HEK293T (cell line): ENCODE measurements around the gene STPG4.

Experiments used
- CTCF ChIA-PET: fragments of 350-600 bp; formaldehyde crosslinking; extraction: SDS; loops from one replicate; lab custom pipeline; 2021; ENCODE audit warnings: antibody characterized with exemption, inconsistent platforms; lab: Yijun Ruan, JAX
- POLR2A ChIA-PET: fragments of 350-600 bp; formaldehyde crosslinking; extraction: SDS; loops from one replicate; lab custom pipeline; 2020; ENCODE audit warnings: antibody characterized with exemption, inconsistent platforms; lab: Yijun Ruan, JAX
- DNase-seq: peaks from one replicate; pipeline ENCODE4 v3.0.0; 2012; ENCODE audit warnings: mixed read lengths; ENCODE audit errors: extremely low spot score
- ARNT ChIP-seq: fragments of 450-650 bp; IDR thresholded peaks from 2 replicates; pipeline ENCODE4 v1.6.1; 2017; ENCODE audit warnings: mild to moderate bottlenecking
- BHLHE40 ChIP-seq: fragments of 450-650 bp; IDR thresholded peaks from 2 replicates; pipeline ENCODE4 v1.6.1; 2016; ENCODE audit warnings: mild to moderate bottlenecking, moderate library complexity, borderline replicate concordance
- CTBP1 ChIP-seq: fragments of 450-650 bp; IDR thresholded peaks from 2 replicates; pipeline ENCODE4 v1.6.1; 2016; ENCODE audit warnings: borderline replicate concordance
- ELF4 ChIP-seq: fragments of 450-650 bp; IDR thresholded peaks from 2 replicates; pipeline ENCODE4 v1.6.1; 2017; ENCODE audit warnings: antibody characterized with exemption
- FOXA1 ChIP-seq: fragments of 450-650 bp; IDR thresholded peaks from 2 replicates; pipeline ENCODE4 v1.6.1; 2016; ENCODE audit warnings: mild to moderate bottlenecking
- FOXK2 ChIP-seq: fragments of 450-650 bp; IDR thresholded peaks from 2 replicates; pipeline ENCODE4 v1.6.1; 2016; ENCODE audit warnings: mild to moderate bottlenecking
- FOXM1 ChIP-seq: fragments of 450-650 bp; IDR thresholded peaks from 2 replicates; pipeline ENCODE4 v1.6.1; 2017; ENCODE audit warnings: mild to moderate bottlenecking, borderline replicate concordance
- HDGF ChIP-seq: fragments of 450-650 bp; IDR thresholded peaks from 2 replicates; pipeline ENCODE4 v1.6.1; 2017; ENCODE audit warnings: antibody characterized with exemption, borderline replicate concordance
- L3MBTL2 ChIP-seq: fragments of 450-650 bp; conservative IDR thresholded peaks from 2 replicates; pipeline ENCODE4 v1.6.1; 2016; ENCODE audit warnings: mild to moderate bottlenecking
- LEF1 ChIP-seq: fragments of 450-650 bp; IDR thresholded peaks from 2 replicates; pipeline ENCODE4 v1.6.1; 2017; ENCODE audit warnings: mild to moderate bottlenecking, borderline replicate concordance
- NFRKB ChIP-seq: fragments of 450-650 bp; IDR thresholded peaks from 2 replicates; pipeline ENCODE4 v1.6.1; 2016; ENCODE audit warnings: mild to moderate bottlenecking, moderate library complexity
- SP1 ChIP-seq: fragments of 450-650 bp; IDR thresholded peaks from 2 replicates; pipeline ENCODE4 v1.6.1; 2017
- SUZ12 ChIP-seq: fragments of 450-650 bp; IDR thresholded peaks from 2 replicates; pipeline ENCODE4 v1.6.1; 2016; ENCODE audit warnings: mild to moderate bottlenecking
- TARDBP ChIP-seq: fragments of 450-650 bp; IDR thresholded peaks from 2 replicates; pipeline ENCODE4 v1.6.1; 2016
- ZNF384 ChIP-seq: fragments of 450-650 bp; IDR thresholded peaks from 2 replicates; pipeline ENCODE4 v1.6.1; 2016
- TF ChIP-seq, protein P1 (sequence below): fragments of 450-650 bp; IDR thresholded peaks from 2 replicates; pipeline ENCODE4 v1.6.1; 2016

STPG4 gene

DNA sequence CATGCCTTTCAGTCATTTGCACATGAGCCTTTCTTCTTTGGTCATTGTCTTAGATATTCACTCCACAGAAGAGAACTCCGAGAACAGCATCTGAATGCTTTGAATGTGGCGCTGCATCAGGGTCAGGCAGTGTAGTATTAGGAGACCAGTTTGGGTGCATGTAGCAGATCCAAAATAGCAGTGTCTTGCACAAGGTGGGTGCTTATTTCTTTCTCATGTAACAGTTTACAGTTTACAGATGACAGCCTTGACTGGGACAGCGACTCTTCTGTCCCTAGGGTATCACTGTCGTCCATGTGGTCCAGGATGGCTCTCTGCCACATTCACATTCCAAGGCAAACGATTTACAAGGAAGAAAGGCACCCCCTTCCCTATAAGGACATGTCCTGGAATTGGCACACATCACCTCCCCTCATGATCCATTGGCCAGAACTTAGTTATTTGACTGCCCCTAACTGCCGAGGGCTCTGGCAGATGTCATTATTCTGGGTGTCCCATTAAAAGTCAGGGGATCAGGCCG is 101.0 kb downstream of the STPG4 start:
- POLR2A ChIA-PET = no interaction called here
- TF ChIP-seq L3MBTL2 = no peak
- no peak for TF ChIP-seq HDGF
- no peak for TF ChIP-seq TARDBP
- TF ChIP-seq, protein P1, sequence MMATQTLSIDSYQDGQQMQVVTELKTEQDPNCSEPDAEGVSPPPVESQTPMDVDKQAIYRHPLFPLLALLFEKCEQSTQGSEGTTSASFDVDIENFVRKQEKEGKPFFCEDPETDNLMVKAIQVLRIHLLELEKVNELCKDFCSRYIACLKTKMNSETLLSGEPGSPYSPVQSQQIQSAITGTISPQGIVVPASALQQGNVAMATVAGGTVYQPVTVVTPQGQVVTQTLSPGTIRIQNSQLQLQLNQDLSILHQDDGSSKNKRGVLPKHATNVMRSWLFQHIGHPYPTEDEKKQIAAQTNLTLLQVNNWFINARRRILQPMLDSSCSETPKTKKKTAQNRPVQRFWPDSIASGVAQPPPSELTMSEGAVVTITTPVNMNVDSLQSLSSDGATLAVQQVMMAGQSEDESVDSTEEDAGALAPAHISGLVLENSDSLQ = no peak
- no peak for TF ChIP-seq ARNT
- TF ChIP-seq BHLHE40 = no peak
- no peak for TF ChIP-seq SUZ12
- CTCF ChIA-PET = no interaction called here
- no peak for DNase-seq

DNA sequence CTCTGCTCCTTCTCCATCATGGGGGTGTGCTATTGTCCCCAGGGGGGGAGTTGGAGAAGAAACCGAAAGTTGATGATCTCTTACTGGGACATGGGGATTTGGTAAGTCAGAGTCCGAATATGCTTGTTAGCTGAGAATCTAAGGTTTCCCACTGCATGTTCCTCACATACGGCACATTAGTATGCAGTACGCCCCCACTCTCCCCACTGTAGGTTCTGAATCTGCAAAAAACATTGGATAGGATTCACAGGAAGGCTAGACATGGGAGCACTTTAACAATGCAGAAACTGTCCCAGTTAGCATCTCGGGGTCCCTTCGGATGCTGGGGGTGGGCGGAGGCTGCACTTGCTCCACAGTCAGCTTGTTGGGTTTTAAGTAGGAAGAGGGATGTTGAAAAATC is 102.3 kb downstream of the STPG4 start:
- DNase-seq = no peak
- ChIA-PET CTCF (interaction anchor here (0.7 kb wide), 1 partner anchor 8 kb away, joined by 4 read pairs; no protein-coding TSS in a partner anchor), POLR2A (no interaction called here)
- TF ChIP-seq ZNF384 = no peak
- no peak for TF ChIP-seq BHLHE40
- no peak for TF ChIP-seq NFRKB
- no peak for TF ChIP-seq ELF4
- TF ChIP-seq, protein P1 = no peak
- no peak for TF ChIP-seq L3MBTL2
- TF ChIP-seq ARNT = no peak
- no peak for TF ChIP-seq TARDBP
- TF ChIP-seq SUZ12 = no peak
- TF ChIP-seq LEF1 = no peak
- no peak for TF ChIP-seq HDGF
- no peak for TF ChIP-seq SP1
- no peak for TF ChIP-seq CTBP1
- no peak for TF ChIP-seq FOXK2
- no peak for TF ChIP-seq FOXA1

DNA sequence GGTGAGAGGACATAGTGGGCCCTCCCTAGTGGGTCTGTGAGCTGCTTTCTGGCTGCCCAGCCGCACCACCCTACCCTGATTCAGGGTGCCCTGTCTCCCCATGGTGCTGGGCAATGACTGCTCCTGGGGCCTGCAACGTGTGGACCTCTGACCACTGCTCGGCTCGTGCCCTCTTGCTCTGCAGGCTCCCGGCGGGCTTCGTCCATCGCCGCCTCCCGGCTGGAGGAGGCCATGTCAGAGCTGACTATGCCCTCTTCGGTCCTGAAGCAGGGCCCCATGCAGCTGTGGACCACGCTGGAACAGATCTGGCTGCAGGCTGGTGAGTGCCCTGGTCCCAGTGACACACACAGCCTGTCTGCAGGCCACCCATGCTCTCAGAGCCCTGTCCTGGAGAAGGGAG is 103.5 kb downstream of the STPG4 start:
- TF ChIP-seq CTBP1 (no peak), ZNF384 (no peak), FOXK2 (no peak), ARNT (no peak), SUZ12 (no peak), FOXM1 (no peak), ELF4 (no peak), SP1 (no peak), NFRKB (no peak), L3MBTL2 (no peak)
- ChIA-PET POLR2A (no interaction called here), CTCF (no interaction called here)
- DNase-seq = no peak

DNA sequence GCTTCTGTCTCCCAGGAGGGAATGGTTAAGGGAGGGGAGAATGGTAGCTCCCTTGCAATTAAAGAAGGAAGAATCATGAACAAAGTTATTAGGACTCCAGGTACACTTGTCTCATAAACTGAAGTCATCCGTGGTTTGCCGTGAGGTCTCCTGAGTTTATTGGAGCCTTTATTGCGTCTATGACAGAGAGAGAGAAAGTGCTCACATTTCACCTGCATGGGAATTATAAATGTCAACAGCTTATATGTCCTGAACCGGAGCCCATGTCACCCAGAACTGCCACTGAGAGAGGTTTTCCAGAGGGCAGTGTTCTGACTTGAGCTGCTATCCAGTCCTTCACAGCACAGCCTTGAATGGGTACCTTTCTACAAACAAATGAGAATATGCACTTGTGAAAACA is 104.3 kb downstream of the STPG4 start:
- POLR2A ChIA-PET = no interaction called here
- TF ChIP-seq BHLHE40 = no peak
- no peak for TF ChIP-seq NFRKB
- no peak for TF ChIP-seq ELF4
- TF ChIP-seq HDGF = no peak
- no peak for TF ChIP-seq CTBP1
- TF ChIP-seq, protein P1 = no peak
- TF ChIP-seq L3MBTL2 = no peak
- no peak for TF ChIP-seq ZNF384
- no peak for TF ChIP-seq SP1
- TF ChIP-seq LEF1 = no peak
- no peak for TF ChIP-seq ARNT
- no peak for TF ChIP-seq TARDBP
- no peak for TF ChIP-seq SUZ12
- DNase-seq = no peak
- CTCF ChIA-PET = no interaction called here

DNA sequence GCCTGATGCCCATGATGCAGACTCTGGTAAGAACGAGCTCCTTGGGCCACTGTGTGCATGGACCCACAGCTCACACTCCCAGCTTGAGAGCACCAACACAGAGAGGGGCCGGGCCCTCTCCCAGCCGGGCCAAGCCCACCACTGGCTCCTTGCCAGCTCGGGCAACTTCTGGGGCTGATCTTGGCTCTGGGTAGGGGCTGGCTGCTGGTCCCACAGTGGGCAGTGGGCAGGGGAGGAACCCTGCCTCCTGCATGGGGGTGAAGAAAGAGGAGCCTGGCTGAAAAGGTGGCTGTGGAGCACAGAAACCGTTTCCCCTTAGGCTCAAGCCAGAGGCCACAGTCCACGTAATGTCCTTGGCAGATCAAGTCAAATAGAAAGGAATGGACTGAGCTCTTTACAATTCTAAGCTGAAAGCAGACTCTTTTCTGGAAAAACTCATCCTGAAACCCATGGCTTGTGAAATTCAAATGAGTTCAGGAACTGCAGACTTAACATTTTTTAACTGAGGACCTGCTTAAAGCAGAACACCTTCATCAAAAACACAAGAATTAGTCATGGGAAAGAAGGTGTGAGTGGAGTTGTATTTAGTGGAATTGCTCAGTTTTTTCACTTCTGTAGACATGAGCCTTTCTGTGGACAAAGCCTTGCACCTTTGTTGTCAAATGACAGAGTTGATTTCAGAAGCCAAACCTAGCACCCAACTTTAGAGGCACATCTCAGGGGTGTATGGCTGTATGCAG is 104.9 kb downstream of the STPG4 start:
- ChIA-PET CTCF (no interaction called here), POLR2A (no interaction called here)
- no peak for TF ChIP-seq CTBP1
- TF ChIP-seq SP1 = no peak
- no peak for TF ChIP-seq ELF4
- TF ChIP-seq, protein P1 = no peak
- TF ChIP-seq ARNT = no peak
- TF ChIP-seq FOXK2 = no peak
- TF ChIP-seq LEF1 = no peak
- no peak for TF ChIP-seq NFRKB
- DNase-seq = no peak

DNA sequence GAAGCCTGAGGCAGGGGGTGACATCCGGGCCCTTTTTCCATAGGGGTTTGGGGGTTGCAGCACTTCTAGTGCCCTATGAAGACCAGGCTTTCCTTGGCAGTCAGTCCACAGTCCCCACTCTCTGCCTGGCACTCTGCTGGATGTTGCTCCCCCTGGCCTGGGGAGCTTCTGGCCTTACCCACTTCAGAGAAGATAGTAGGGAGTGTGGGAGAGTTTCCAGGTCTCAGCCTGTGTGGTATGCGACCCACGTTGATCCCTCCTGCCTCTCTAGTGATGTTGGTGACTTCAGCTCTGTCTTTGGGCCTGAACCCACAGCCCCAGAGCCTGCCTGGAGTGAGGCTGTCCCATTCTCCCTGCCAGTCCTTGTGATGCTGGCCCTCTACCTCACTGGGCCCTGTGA is 105.6 kb downstream of the STPG4 start:
- TF ChIP-seq BHLHE40 = no peak
- TF ChIP-seq TARDBP = no peak
- no peak for TF ChIP-seq CTBP1
- no peak for TF ChIP-seq SP1
- no peak for TF ChIP-seq ARNT
- no peak for TF ChIP-seq ZNF384
- TF ChIP-seq FOXA1 = no peak
- no peak for TF ChIP-seq HDGF
- no peak for TF ChIP-seq NFRKB
- TF ChIP-seq ELF4 = no peak
- TF ChIP-seq LEF1 = no peak
- TF ChIP-seq SUZ12 = no peak
- no peak for TF ChIP-seq FOXM1
- no peak for TF ChIP-seq FOXK2
- TF ChIP-seq L3MBTL2 = no peak
- TF ChIP-seq, protein P1 = no peak
- CTCF ChIA-PET = no interaction called here
- no peak for DNase-seq
- POLR2A ChIA-PET = no interaction called here
